H9 (cell line): Measurements from ENCODE around the gene RASGEF1C. TPM values are rescaled to one million over a fixed set of nuclear protein-coding genes. Genes with fewer than 3 reads are reported as not detected.

Source experiments
- DNase-seq: peaks from one replicate; pipeline ENCODE4 v3.0.0-alpha.2; 2017
- H2AFZ ChIP-seq: one replicate; pipeline ENCODE4 v1.6.1; 2013; ENCODE audit warnings: mild to moderate bottlenecking, low read length, control low read depth, moderate library complexity
- H2AK5ac ChIP-seq: 2 replicates; pipeline ENCODE4 v1.6.1; 2013; ENCODE audit warnings: low read length, control low read depth, mixed read lengths; ENCODE audit not compliant: insufficient read length
- H2BK120ac ChIP-seq: one replicate; pipeline ENCODE4 v1.6.1; 2013; ENCODE audit warnings: low read depth, mild to moderate bottlenecking, low read length, control low read depth, inconsistent platforms; ENCODE audit not compliant: poor library complexity, severe bottlenecking
- H2BK12ac ChIP-seq: 2 replicates; pipeline ENCODE4 v1.6.1; 2013; ENCODE audit warnings: low read length, control low read depth, mixed read lengths, low read depth; ENCODE audit not compliant: insufficient read length
- H2BK15ac ChIP-seq: 2 replicates; pipeline ENCODE4 v1.6.1; 2013; ENCODE audit warnings: low read depth, low read length, control low read depth
- H2BK20ac ChIP-seq: one replicate; pipeline ENCODE4 v1.6.1; 2013; ENCODE audit warnings: low read depth, mild to moderate bottlenecking, low read length, control low read depth, inconsistent platforms; ENCODE audit not compliant: poor library complexity, severe bottlenecking
- H2BK5ac ChIP-seq: 2 replicates; pipeline ENCODE4 v1.6.1; 2013; ENCODE audit warnings: low read length, control low read depth, mixed read lengths; ENCODE audit not compliant: insufficient read length
- H3K14ac ChIP-seq: 2 replicates; pipeline ENCODE4 v1.6.1; 2013; ENCODE audit warnings: low read length, control low read depth; ENCODE audit not compliant: insufficient read depth
- H3K18ac ChIP-seq: 2 replicates; pipeline ENCODE4 v1.6.1; 2013; ENCODE audit warnings: low read depth, mild to moderate bottlenecking, mixed read lengths, low read length, control low read depth; ENCODE audit not compliant: insufficient read length
- H3K23ac ChIP-seq: 2 replicates; pipeline ENCODE4 v1.6.1; 2013; ENCODE audit warnings: low read length, control low read depth, mixed read lengths, low read depth; ENCODE audit not compliant: insufficient read length
- H3K23me2 ChIP-seq: 2 replicates; pipeline ENCODE4 v1.6.1; 2013; ENCODE audit warnings: low read depth, mild to moderate bottlenecking, mixed read lengths, low read length, control low read depth; ENCODE audit not compliant: insufficient read length, poor library complexity, severe bottlenecking
- H3K27ac ChIP-seq: 2 replicates; pipeline ENCODE4 v1.5.1; 2013; ENCODE audit warnings: low read length, control low read depth, mixed read lengths, low read depth; ENCODE audit not compliant: insufficient read length
- H3K27me3 ChIP-seq: 2 replicates; pipeline ENCODE4 v1.6.1; 2013; ENCODE audit warnings: low read length, control low read depth, inconsistent platforms; ENCODE audit not compliant: insufficient read depth
- H3K4ac ChIP-seq: 2 replicates; pipeline ENCODE4 v1.6.1; 2013; ENCODE audit warnings: low read depth, mild to moderate bottlenecking, control low read depth, inconsistent platforms, low read length, moderate library complexity
- H3K4me1 ChIP-seq: 2 replicates; pipeline ENCODE4 v1.6.1; 2013; ENCODE audit warnings: low read length, control low read depth, inconsistent platforms; ENCODE audit not compliant: insufficient read depth
- H3K4me2 ChIP-seq: 2 replicates; pipeline ENCODE4 v1.6.1; 2013; ENCODE audit warnings: low read length, control low read depth, mixed read lengths; ENCODE audit not compliant: insufficient read length, insufficient read depth
- H3K56ac ChIP-seq: 2 replicates; pipeline ENCODE4 v1.6.1; 2013; ENCODE audit warnings: low read depth, mild to moderate bottlenecking, mixed read lengths, low read length, control low read depth; ENCODE audit not compliant: insufficient read length
- H3K79me1 ChIP-seq: 2 replicates; pipeline ENCODE4 v1.6.1; 2013; ENCODE audit warnings: low read depth, mild to moderate bottlenecking, moderate library complexity, low read length, control low read depth, inconsistent platforms; ENCODE audit not compliant: insufficient read depth, poor library complexity, severe bottlenecking
- H3K79me2 ChIP-seq: 2 replicates; pipeline ENCODE4 v1.6.1; 2013; ENCODE audit warnings: low read length, control low read depth, inconsistent platforms; ENCODE audit not compliant: insufficient read depth
- H3K9ac ChIP-seq: 2 replicates; pipeline ENCODE4 v1.6.1; 2013; ENCODE audit warnings: low read length, control low read depth, mixed read lengths; ENCODE audit not compliant: insufficient read length; ENCODE audit errors: extremely low read depth
- H3K9me3 ChIP-seq: one replicate; pipeline ENCODE4 v1.6.1; 2013; ENCODE audit warnings: low read depth, low read length, inconsistent platforms; ENCODE audit not compliant: control insufficient read depth
- H3T11ph ChIP-seq: one replicate; pipeline ENCODE4 v1.6.1; 2013; ENCODE audit warnings: mild to moderate bottlenecking, low read length, control low read depth, inconsistent platforms
- H4K20me1 ChIP-seq: one replicate; pipeline ENCODE4 v1.6.1; 2013; ENCODE audit not compliant: control insufficient read depth, insufficient read length, insufficient read depth
- H4K5ac ChIP-seq: 2 replicates; pipeline ENCODE4 v1.6.1; 2013; ENCODE audit warnings: low read depth, mild to moderate bottlenecking, mixed read lengths, low read length, control low read depth; ENCODE audit not compliant: insufficient read length
- H4K8ac ChIP-seq: replicated peaks from 2 replicates; pipeline ENCODE4 v1.6.1; 2013; ENCODE audit warnings: low read length, control low read depth, mixed read lengths, low read depth; ENCODE audit not compliant: insufficient read length
- H4K91ac ChIP-seq: 2 replicates; pipeline ENCODE4 v1.6.1; 2013; ENCODE audit warnings: low read depth, mild to moderate bottlenecking, moderate library complexity, mixed read lengths, low read length, control low read depth; ENCODE audit not compliant: insufficient read length
- H3K27ac Mint-ChIP-seq, 3 experiments: 2 replicates in 2 of 3; 3 replicates in 1 of 3; pipeline ENCODE4 v1.8.0; 2020 to 2021; ENCODE audit warnings: mixed read lengths in 3 of 3, mild to moderate bottlenecking in 1 of 3, moderate library complexity in 1 of 3
- H3K27me3 Mint-ChIP-seq: 2 replicates; pipeline ENCODE4 v1.8.0; 2021; ENCODE audit warnings: low read depth, mild to moderate bottlenecking, moderate library complexity, mixed read lengths
- H3K36me3 Mint-ChIP-seq, 3 experiments: 2 replicates in 2 of 3; 3 replicates in 1 of 3; pipeline ENCODE4 v1.8.0; 2020 to 2021; ENCODE audit warnings: low read depth in 3 of 3, mixed read lengths in 3 of 3; ENCODE audit not compliant: insufficient read depth in 1 of 3
- H3K4me1 Mint-ChIP-seq, 2 experiments: 2 replicates each; pipeline ENCODE4 v1.8.0; 2020; ENCODE audit warnings: mixed read lengths in 2 of 2
- H3K4me3 Mint-ChIP-seq, 2 experiments: 2 replicates in 1 of 2; 3 replicates in 1 of 2; pipeline ENCODE4 v1.8.0; 2020 to 2021; ENCODE audit warnings: mild to moderate bottlenecking in 2 of 2, mixed read lengths in 2 of 2, moderate library complexity in 1 of 2
- H3K9me3 Mint-ChIP-seq, 2 experiments: 2 replicates in 1 of 2; 3 replicates in 1 of 2; pipeline ENCODE4 v1.8.0; 2020; ENCODE audit warnings: mild to moderate bottlenecking in 2 of 2, mixed read lengths in 2 of 2, moderate library complexity in 1 of 2
- WGBS: extraction: QIAGEN DNeasy Blood & Tissue Kit; methylation state at CpG from one replicate; pipeline ENCODE4 v1.1.7; 2013; ENCODE audit warnings: missing lambda C conversion rate, low lambda C conversion rate, mixed read lengths; ENCODE audit not compliant: insufficient read length; ENCODE audit errors: extremely low coverage; 5-methylcytosine and 5-hydroxymethylcytosine counted together
- total RNA-seq: library from RNA; stranded (reverse); gene quantifications from 2 replicates; pipeline ENCODE4 v1.2.1, GENCODE V29; 2021
- TF ChIP-seq, protein P1 (sequence below): fragments of 200-600 bp; sonication (generic); conservative IDR thresholded peaks from 3 replicates; pipeline ENCODE4 v1.8.0; 2021; ENCODE audit warnings: antibody characterized with exemption, mild to moderate bottlenecking

RASGEF1C gene
- total RNA-seq, 1 experiment from 2014 or later: 0.83 TPM

DNA sequence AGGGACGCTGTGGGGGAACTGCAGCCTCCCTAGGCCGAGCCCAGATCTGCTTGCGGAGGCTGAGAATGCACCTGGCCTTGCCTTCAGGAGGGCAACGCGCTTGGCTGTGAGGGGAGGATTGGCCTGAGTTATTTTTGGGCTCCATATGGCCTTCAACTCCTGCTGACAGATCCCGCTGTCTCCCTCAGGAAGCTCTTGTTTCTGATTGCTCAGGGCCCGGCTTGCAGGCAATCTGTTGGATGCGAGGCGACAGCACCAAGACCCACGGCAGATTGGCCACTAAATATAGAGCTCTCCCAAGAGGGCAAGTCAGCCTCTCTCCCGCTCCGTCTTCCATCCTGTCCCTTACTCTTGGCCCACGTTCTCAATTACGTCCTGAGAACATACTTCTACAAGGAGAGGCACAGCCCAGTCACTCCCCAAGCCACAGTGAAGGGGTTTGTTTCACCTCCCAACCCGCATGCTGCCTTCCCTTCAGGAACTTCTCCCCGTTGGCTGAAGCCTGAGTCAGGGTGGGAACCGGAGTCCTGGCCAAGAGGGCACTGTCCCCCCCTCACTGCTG is 53.6 kb downstream of the RASGEF1C start:
- TF ChIP-seq, protein P1, sequence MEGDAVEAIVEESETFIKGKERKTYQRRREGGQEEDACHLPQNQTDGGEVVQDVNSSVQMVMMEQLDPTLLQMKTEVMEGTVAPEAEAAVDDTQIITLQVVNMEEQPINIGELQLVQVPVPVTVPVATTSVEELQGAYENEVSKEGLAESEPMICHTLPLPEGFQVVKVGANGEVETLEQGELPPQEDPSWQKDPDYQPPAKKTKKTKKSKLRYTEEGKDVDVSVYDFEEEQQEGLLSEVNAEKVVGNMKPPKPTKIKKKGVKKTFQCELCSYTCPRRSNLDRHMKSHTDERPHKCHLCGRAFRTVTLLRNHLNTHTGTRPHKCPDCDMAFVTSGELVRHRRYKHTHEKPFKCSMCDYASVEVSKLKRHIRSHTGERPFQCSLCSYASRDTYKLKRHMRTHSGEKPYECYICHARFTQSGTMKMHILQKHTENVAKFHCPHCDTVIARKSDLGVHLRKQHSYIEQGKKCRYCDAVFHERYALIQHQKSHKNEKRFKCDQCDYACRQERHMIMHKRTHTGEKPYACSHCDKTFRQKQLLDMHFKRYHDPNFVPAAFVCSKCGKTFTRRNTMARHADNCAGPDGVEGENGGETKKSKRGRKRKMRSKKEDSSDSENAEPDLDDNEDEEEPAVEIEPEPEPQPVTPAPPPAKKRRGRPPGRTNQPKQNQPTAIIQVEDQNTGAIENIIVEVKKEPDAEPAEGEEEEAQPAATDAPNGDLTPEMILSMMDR: no peak
- Histone ChIP-seq H2BK12ac (no peak overlapping the region), H3K9me3 (no peaks in the 10 kb centered on the region), H3K79me1 (no peaks in the 10 kb centered on the region), H4K5ac (no peak overlapping the region), H3K9ac (no peak overlapping the region), H3K4me2 (no peak overlapping the region), H3K56ac (no peak overlapping the region), H4K20me1 (no peaks in the 10 kb centered on the region), H2BK20ac (no peak overlapping the region), H3K23me2 (no peaks in the 10 kb centered on the region), H2AFZ (no peak overlapping the region), H3K4me1 (no peaks in the 10 kb centered on the region), H3K18ac (no peak overlapping the region), H2AK5ac (no peak overlapping the region), H3T11ph (no peak overlapping the region), H4K8ac (no peak overlapping the region), H3K14ac (no peak overlapping the region), H2BK120ac (no peak overlapping the region), H2BK5ac (no peak overlapping the region), H2BK15ac (no peak overlapping the region), H3K27ac (no peak overlapping the region), H3K27me3 (no peaks in the 10 kb centered on the region), H4K91ac (no peak overlapping the region), H3K23ac (no peak overlapping the region), H3K4ac (no peak overlapping the region), H3K79me2 (no peaks in the 10 kb centered on the region)
- Mint-ChIP-seq H3K9me3 (peaks cover 0 to under 1% of the 10 kb centered on the region in 2 experiments; a peak in 2 of 5 replicates), H3K4me3 (no peak overlapping the region), H3K36me3 (no peaks in the 10 kb centered on the region), H3K4me1 (no peaks in the 10 kb centered on the region), H3K27ac (no peak overlapping the region; a peak in 1 of 7 replicates), H3K27me3 (peaks cover 7% of the 10 kb centered on the region)
- no CpG with 5 or more reads among the region's 17 CpGs for WGBS
- no peak for DNase-seq
